NCI-H2227 (cell line): ENCODE data around the gene SVOPL.

Source experiments
- DNase-seq: peaks from one replicate; lab custom pipeline; 2025; ENCODE audit not compliant: unreplicated experiment; lab: John Stamatoyannopoulos, UW

The SVOPL gene

GRCh38 chr7:138565451-138566114, 135.6 kb downstream of the SVOPL start:
- DNase-seq: peak; percentile 46

GRCh38 chr7:138565071-138565450, 136.1 kb downstream of the SVOPL start:
- DNase-seq: no peak

DNA sequence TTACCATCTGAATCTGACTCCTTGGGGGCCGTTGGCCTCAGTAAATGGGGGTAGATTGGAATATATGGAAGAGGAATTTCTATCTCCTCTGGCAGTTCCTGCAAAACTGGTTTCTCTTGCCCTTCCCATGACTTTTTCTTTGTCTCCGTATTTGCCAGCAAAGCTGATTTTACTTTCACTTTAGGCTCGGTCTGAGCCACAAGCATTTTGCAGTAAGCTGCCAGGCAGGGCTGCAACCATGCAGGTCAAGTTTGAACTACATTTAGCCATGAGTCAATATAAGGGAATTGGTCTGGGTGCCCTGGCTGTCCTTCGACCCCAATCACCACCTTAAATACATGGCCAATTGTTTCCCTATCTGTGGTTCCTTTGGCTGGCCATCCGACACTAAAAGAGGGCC, 136.8 kb downstream of the SVOPL start:
- no peak for DNase-seq

GRCh38 chr7:138563808-138564207, 137.4 kb downstream of the SVOPL start:
- no peak for DNase-seq

- DNase-seq: no peak
Observed at GRCh38 chr7:138559448-138559847, 141.7 kb downstream of the SVOPL start.

- peak; percentile 5 for DNase-seq
Observed at GRCh38 chr7:138556771-138557484, 144.2 kb downstream of the SVOPL start.

DNA sequence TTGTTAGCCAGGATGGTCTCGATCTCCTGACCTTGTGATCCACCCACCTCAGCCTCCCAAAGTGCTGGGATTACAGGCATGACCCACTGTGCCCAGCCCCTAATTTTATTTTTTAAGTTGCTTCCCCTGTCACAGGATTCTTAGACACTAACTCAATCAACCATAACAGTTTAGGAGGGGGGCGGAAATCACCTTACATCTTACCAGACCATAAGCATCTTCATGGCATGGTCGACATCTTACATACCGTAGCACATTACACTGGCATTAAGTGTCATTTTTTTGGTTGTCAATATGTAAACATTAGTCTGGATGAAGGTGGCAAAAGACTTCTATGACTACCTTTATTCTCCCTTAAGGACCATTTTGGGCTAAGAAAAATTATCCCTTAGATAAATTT, 145.5 kb downstream of the SVOPL start:
- DNase-seq: no peak

- DNase-seq: no peak
Observed at GRCh38 chr7:138554674-138555073, 146.5 kb downstream of the SVOPL start.

GRCh38 chr7:138553805-138554204, 147.4 kb downstream of the SVOPL start:
- DNase-seq: no peak

- no peak for DNase-seq
Observed at GRCh38 chr7:138551102-138551501, 150.1 kb downstream of the SVOPL start.

GRCh38 chr7:138550337-138550736, 150.8 kb downstream of the SVOPL start:
- no peak for DNase-seq

GRCh38 chr7:138549082-138549481, 152.1 kb downstream of the SVOPL start:
- DNase-seq: no peak

DNA sequence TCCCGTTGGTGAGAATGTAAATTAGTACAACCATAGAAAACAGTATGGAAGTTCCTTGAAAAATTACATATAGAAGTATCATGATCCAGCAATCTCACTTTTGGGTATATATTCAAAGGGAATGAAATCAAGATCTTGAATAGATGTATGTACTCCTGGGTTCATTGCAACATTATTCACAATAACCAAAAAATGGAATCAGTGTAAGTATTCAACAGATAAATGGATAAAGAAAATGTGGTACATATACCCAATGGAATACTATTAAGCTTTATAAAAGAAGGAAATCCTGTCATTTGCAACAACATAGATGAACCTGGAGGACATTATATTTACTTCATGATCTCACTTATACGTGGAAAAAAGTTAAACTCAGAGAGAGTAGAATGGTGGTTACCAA, 154.3 kb downstream of the SVOPL start:
- no peak for DNase-seq

DNA sequence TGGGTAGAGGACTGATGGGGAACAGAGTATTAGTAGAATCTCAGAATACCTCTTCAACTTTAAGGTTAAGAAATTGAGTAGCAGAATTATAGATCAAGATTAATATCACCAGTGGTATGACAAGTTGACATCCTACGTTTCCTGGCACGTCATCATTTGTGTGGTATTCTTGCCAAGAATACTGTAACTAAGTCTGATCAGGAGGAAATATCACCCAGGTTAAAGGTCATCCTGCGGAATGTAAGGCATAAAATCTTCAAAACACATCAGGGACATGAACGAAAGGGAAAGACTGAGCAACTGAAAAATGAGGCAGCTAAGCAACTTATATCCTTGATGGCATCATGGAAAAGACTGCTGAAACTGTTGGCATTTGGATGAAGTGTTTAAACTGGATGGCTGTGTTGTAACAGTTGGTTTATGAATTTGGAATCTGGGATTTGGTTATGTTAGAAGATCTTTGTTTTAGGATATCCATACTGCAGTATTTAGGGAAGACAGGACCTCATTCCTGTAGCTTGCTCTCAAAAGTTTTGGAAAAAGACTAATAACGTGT, 155.0 kb downstream of the SVOPL start:
- DNase-seq: no peak

DNA sequence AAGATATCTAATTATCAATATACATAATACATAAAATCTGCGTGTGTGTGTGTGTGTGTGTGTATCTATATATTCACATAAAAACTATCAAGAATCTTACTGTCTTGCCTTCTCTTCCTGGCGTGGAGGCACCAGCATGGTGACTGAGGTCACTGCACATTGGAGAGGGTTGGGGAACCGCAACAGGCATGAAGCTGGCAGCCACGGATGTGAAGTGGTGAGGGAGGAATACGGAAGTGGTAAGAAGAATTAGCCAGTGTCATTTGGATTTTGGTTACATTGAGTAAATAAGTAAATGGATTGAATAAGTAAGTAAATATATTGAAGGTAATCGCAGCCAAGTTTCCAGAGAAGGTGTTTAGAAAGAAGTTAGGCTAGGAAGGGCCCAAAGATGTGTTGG, 156.0 kb downstream of the SVOPL start:
- DNase-seq: no peak
